SK-N-SH treated with all-trans-retinoic acid at 6 μM for 48 hours (cell line): ENCODE measurements around the gene PDGFA.

Experiments
- ATAC-seq: fragments of 200-7000 bp; cut with Tn5 transposase; 3 replicates; pipeline ENCODE4 v1.9.1; 2020; ENCODE audit warnings: mild to moderate bottlenecking, moderate library complexity
- ARNTL ChIP-seq: fragments of 450-650 bp; formaldehyde crosslinking; IDR thresholded peaks from 2 replicates; pipeline ENCODE4 v1.5.0; 2020; ENCODE audit warnings: low read depth, mild to moderate bottlenecking, moderate library complexity, borderline replicate concordance
- BACH2 ChIP-seq: fragments of 250-450 bp; sonication (Bioruptor Pico); IDR thresholded peaks from 2 replicates; pipeline ENCODE4 v1.9.0; 2021; ENCODE audit warnings: mild to moderate bottlenecking, borderline replicate concordance
- CSDC2 ChIP-seq: fragments of 250-450 bp; sonication (Bioruptor Pico); IDR thresholded peaks from 2 replicates; pipeline ENCODE4 v1.5.0; 2020; ENCODE audit warnings: mild to moderate bottlenecking, moderate library complexity
- ESRRG ChIP-seq: fragments of 250-450 bp; sonication (Bioruptor Pico); IDR thresholded peaks from 2 replicates; pipeline ENCODE4 v1.6.1; 2021; ENCODE audit warnings: mild to moderate bottlenecking
- GLIS3 ChIP-seq: fragments of 250-450 bp; sonication (Bioruptor Pico); IDR thresholded peaks from 2 replicates; pipeline ENCODE4 v1.5.0; 2020; ENCODE audit warnings: mild to moderate bottlenecking, moderate library complexity
- ISL1 ChIP-seq: fragments of 250-450 bp; sonication (Bioruptor Pico); IDR thresholded peaks from 2 replicates; pipeline ENCODE4 v2.1.2; 2022; ENCODE audit warnings: mild to moderate bottlenecking, moderate library complexity
- PPARA ChIP-seq: fragments of 250-450 bp; sonication (Bioruptor Pico); IDR thresholded peaks from 2 replicates; pipeline ENCODE4 v1.5.0; 2020; ENCODE audit warnings: mild to moderate bottlenecking, borderline replicate concordance
- RARB ChIP-seq: fragments of 250-450 bp; sonication (Bioruptor Pico); IDR thresholded peaks from 2 replicates; pipeline ENCODE4 v1.8.0; 2021; ENCODE audit warnings: mild to moderate bottlenecking, moderate library complexity
- SNAI2 ChIP-seq: fragments of 250-450 bp; sonication (Bioruptor Pico); IDR thresholded peaks from 2 replicates; pipeline ENCODE4 v1.5.0; 2020; ENCODE audit warnings: mild to moderate bottlenecking, moderate library complexity
- ZC3H10 ChIP-seq: fragments of 250-450 bp; sonication (Bioruptor Pico); IDR thresholded peaks from 2 replicates; pipeline ENCODE4 v1.5.1; 2021; ENCODE audit warnings: mild to moderate bottlenecking, moderate library complexity
- ZFP3 ChIP-seq: fragments of 250-450 bp; sonication (Bioruptor Pico); IDR thresholded peaks from 2 replicates; pipeline ENCODE4 v1.5.0; 2020; ENCODE audit warnings: mild to moderate bottlenecking, moderate library complexity
- ZFP30 ChIP-seq: fragments of 450-650 bp; formaldehyde crosslinking; IDR thresholded peaks from 2 replicates; pipeline ENCODE4 v1.5.0; 2022; ENCODE audit warnings: mild to moderate bottlenecking, moderate library complexity
- ZNF565 ChIP-seq: fragments of 450-650 bp; formaldehyde crosslinking; conservative IDR thresholded peaks from 2 replicates; pipeline ENCODE4 v1.5.0; 2020; ENCODE audit warnings: low read depth, mild to moderate bottlenecking, moderate library complexity
- ZNF70 ChIP-seq: fragments of 450-650 bp; formaldehyde crosslinking; IDR thresholded peaks from 2 replicates; pipeline ENCODE4 v1.5.0; 2020; ENCODE audit warnings: mild to moderate bottlenecking, moderate library complexity
- ZNF8 ChIP-seq: fragments of 450-650 bp; formaldehyde crosslinking; IDR thresholded peaks from 2 replicates; pipeline ENCODE4 v1.5.0; 2020; ENCODE audit warnings: mild to moderate bottlenecking, moderate library complexity
- TF ChIP-seq, protein P1 (sequence below): fragments of 250-450 bp; sonication (Bioruptor Pico); IDR thresholded peaks from 2 replicates; pipeline ENCODE4 v1.5.0; 2020; ENCODE audit warnings: mild to moderate bottlenecking, moderate library complexity
- TF ChIP-seq, protein P2 (sequence below): fragments of 250-450 bp; sonication (Bioruptor Pico); IDR thresholded peaks from 2 replicates; pipeline ENCODE4 v1.5.1; 2021; ENCODE audit warnings: mild to moderate bottlenecking, moderate library complexity
- TF ChIP-seq, protein P3 (sequence below): fragments of 250-450 bp; sonication (Bioruptor Pico); IDR thresholded peaks from 2 replicates; pipeline ENCODE4 v1.8.0; 2021; ENCODE audit warnings: low read depth, mild to moderate bottlenecking, moderate library complexity, borderline replicate concordance
- TF ChIP-seq, protein P4 (sequence below): fragments of 250-450 bp; sonication (Bioruptor Pico); IDR thresholded peaks from 2 replicates; pipeline ENCODE4 v1.8.0; 2020; ENCODE audit warnings: mild to moderate bottlenecking, moderate library complexity, borderline replicate concordance

Gene PDGFA

DNA sequence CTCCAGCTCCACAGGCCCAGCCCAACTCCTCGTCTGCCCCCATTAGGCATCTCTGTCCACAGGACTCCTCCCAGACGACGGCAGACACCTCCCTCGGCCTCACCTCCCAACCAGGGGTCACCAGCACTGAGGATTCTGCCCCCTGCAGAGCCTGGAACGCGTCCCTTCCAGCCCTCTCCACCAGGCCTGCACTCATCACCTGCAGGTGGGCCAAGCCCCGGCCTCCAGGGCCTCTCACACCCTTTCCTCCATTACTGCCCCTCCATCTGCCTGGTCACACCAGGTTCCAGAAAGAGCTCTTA is 42.7 kb upstream of the PDGFA start:
- no peak for ATAC-seq
- TF ChIP-seq RARB (CRISPR knock-in tag) (no peak), SNAI2 (CRISPR knock-in tag) (no peak), ZNF565 (CRISPR knock-in tag) (no peak), GLIS3 (CRISPR knock-in tag) (no peak), ESRRG (no peak), ZC3H10 (no peak), CSDC2 (CRISPR knock-in tag) (no peak), BACH2 (no peak), ZNF8 (CRISPR knock-in tag) (no peak)
- TF ChIP-seq, protein P1, sequence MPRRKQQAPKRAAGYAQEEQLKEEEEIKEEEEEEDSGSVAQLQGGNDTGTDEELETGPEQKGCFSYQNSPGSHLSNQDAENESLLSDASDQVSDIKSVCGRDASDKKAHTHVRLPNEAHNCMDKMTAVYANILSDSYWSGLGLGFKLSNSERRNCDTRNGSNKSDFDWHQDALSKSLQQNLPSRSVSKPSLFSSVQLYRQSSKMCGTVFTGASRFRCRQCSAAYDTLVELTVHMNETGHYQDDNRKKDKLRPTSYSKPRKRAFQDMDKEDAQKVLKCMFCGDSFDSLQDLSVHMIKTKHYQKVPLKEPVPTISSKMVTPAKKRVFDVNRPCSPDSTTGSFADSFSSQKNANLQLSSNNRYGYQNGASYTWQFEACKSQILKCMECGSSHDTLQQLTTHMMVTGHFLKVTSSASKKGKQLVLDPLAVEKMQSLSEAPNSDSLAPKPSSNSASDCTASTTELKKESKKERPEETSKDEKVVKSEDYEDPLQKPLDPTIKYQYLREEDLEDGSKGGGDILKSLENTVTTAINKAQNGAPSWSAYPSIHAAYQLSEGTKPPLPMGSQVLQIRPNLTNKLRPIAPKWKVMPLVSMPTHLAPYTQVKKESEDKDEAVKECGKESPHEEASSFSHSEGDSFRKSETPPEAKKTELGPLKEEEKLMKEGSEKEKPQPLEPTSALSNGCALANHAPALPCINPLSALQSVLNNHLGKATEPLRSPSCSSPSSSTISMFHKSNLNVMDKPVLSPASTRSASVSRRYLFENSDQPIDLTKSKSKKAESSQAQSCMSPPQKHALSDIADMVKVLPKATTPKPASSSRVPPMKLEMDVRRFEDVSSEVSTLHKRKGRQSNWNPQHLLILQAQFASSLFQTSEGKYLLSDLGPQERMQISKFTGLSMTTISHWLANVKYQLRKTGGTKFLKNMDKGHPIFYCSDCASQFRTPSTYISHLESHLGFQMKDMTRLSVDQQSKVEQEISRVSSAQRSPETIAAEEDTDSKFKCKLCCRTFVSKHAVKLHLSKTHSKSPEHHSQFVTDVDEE (CRISPR knock-in tag): no peak

DNA sequence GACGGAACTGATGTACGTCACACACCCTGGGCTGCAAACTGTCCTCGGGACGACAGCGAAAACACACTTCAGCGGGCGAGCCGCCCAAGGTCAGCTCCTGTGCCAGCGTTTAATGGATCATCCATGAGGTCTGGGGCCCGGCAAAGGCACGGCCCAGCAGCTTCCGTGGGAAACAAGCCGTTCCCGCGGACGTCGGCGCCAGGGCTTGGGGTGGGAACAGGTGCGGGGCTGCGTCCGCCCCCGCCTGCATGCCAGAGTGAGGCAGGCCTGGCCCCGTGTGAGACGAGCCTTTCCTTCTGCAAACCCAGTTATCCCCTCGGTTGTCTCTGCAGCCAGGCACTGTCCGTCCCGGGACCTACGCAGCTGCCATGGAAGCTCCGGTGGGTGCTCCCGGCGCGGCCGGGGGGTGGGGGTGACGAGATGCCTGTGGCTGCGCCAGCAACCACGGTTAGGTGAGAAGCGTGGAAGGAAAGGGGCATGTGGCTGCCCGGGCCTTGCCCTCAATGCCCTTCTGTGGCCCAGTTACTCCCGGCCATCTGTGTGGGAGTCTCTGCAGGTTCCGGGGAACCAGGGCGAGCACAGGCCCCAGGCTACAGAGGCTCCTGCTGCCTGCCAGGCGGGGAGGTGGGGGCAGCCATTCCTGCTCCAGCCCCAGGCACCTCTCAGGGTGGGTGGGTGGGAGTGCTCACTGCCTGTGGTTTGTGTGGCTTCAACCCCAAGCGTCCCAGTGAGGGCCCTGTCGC is 42.2 kb upstream of the PDGFA start:
- no peak for ATAC-seq
- TF ChIP-seq ZFP30 (no peak), ZNF70 (no peak), CSDC2 (CRISPR knock-in tag) (no peak), ESRRG (no peak), BACH2 (no peak), RARB (CRISPR knock-in tag) (no peak), ZNF565 (CRISPR knock-in tag) (no peak), ZNF8 (CRISPR knock-in tag) (no peak), ZFP3 (CRISPR knock-in tag) (no peak), ZC3H10 (no peak), GLIS3 (CRISPR knock-in tag) (no peak), ARNTL (no peak), PPARA (CRISPR knock-in tag) (no peak), ISL1 (CRISPR knock-in tag) (no peak)
- TF ChIP-seq, protein P2, sequence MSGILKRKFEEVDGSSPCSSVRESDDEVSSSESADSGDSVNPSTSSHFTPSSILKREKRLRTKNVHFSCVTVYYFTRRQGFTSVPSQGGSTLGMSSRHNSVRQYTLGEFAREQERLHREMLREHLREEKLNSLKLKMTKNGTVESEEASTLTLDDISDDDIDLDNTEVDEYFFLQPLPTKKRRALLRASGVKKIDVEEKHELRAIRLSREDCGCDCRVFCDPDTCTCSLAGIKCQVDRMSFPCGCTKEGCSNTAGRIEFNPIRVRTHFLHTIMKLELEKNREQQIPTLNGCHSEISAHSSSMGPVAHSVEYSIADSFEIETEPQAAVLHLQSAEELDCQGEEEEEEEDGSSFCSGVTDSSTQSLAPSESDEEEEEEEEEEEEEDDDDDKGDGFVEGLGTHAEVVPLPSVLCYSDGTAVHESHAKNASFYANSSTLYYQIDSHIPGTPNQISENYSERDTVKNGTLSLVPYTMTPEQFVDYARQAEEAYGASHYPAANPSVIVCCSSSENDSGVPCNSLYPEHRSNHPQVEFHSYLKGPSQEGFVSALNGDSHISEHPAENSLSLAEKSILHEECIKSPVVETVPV: no peak
- TF ChIP-seq, protein P1 (CRISPR knock-in tag): no peak
- TF ChIP-seq, protein P3, sequence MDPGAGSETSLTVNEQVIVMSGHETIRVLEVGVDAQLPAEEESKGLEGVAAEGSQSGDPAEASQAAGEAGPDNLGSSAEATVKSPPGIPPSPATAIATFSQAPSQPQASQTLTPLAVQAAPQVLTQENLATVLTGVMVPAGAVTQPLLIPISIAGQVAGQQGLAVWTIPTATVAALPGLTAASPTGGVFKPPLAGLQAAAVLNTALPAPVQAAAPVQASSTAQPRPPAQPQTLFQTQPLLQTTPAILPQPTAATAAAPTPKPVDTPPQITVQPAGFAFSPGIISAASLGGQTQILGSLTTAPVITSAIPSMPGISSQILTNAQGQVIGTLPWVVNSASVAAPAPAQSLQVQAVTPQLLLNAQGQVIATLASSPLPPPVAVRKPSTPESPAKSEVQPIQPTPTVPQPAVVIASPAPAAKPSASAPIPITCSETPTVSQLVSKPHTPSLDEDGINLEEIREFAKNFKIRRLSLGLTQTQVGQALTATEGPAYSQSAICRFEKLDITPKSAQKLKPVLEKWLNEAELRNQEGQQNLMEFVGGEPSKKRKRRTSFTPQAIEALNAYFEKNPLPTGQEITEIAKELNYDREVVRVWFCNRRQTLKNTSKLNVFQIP (CRISPR knock-in tag): no peak
- TF ChIP-seq, protein P4, sequence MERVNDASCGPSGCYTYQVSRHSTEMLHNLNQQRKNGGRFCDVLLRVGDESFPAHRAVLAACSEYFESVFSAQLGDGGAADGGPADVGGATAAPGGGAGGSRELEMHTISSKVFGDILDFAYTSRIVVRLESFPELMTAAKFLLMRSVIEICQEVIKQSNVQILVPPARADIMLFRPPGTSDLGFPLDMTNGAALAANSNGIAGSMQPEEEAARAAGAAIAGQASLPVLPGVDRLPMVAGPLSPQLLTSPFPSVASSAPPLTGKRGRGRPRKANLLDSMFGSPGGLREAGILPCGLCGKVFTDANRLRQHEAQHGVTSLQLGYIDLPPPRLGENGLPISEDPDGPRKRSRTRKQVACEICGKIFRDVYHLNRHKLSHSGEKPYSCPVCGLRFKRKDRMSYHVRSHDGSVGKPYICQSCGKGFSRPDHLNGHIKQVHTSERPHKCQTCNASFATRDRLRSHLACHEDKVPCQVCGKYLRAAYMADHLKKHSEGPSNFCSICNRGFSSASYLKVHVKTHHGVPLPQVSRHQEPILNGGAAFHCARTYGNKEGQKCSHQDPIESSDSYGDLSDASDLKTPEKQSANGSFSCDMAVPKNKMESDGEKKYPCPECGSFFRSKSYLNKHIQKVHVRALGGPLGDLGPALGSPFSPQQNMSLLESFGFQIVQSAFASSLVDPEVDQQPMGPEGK (CRISPR knock-in tag): no peak
